Lower leg skin (tissue), 4 donors: ENCODE measurements around the gene FGF3. TPM values are rescaled to one million over a fixed set of nuclear protein-coding genes. Genes with fewer than 3 reads are reported as not detected.

Source experiments
- DNase-seq, 2 donors: peaks; one replicate each; pipeline ENCODE4 v3.0.0-alpha.2; 2019; ENCODE audit warnings: low spot score in 2 of 2
- H3K4me3 ChIP-seq: fragments of 200-600 bp; sonication (generic); 2 replicates; pipeline ENCODE4 v1.5.1; 2017; ENCODE audit warnings: mild to moderate bottlenecking, low read depth; ENCODE audit not compliant: poor library complexity, severe bottlenecking
- POLR2A ChIP-seq, 2 donors: fragments of 450-650 bp; IDR thresholded peaks; one replicate each; pipeline ENCODE4 v1.6.1; 2016 to 2017; ENCODE audit warnings: antibody characterized with exemption in 2 of 2, mild to moderate bottlenecking in 1 of 2, moderate library complexity in 1 of 2
- WGBS, 2 donors: methylation state at CpG; one replicate each; pipeline ENCODE4 v1.1.5; 2018; 5-methylcytosine and 5-hydroxymethylcytosine counted together
- intact Hi-C: fragments of 100-400 bp; cut with DNase I; formaldehyde crosslinking; loops from one replicate; pipeline ENCODE4 v1.15.0; 2023; ENCODE audit warnings: low total_unique reads
- total RNA-seq, 4 donors: library from RNA; depleted of rRNA; stranded (reverse); fragments of >200 nt; gene quantifications; one replicate each; pipeline ENCODE4 v1.1.0, GENCODE V29; 2016
- TF ChIP-seq, protein P1 (sequence below), 3 donors: fragments of 450-650 bp; IDR thresholded peaks; one replicate each; pipeline ENCODE4 v1.5.1; 2016; ENCODE audit warnings: antibody characterized with exemption in 3 of 3, mild to moderate bottlenecking in 3 of 3, moderate library complexity in 2 of 3

FGF3 gene
- total RNA-seq, 4 donors from 2014 or later, result not detected

DNA sequence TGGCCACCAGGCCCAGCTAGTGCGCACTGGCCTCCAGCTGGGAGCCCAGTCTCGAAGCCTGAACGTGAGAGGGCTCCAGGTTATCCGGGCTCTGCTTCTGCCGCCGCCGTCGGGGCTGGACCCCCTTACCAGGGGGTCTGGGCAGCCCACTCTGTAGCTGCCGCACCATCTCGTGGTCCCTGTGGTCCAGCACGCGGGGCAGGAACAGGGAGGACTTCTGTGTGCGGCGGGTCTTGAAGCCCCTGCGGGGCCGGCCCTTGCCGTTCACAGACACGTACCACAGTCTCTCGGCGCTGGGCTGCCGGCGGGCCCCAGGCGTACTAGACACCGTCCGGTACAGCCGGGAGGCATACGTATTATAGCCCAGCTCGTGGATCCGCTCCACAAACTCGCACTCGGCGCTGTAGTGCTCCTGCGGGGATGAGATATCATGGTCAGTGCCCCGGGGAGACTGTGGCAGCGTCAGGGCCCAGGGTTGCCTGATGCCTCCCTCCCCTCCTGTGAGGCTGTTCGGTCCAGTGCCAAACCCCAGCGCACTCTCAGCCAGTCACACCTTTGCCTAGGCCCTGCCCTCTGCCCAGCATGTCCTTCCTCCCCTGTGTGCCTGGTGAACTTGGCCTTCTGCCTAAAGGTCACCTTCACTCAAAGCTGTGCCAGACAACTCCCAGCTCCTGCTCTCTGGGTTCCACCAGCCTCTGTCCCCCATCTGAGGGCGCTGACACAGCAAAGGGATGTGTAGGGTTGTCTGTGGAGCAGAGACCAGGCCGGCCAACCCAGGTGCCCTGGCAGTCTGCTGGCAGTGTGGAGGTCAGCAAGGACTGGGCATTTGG lies 8.7 kb downstream of the FGF3 start:
- TF ChIP-seq POLR2A (IDR thresholded peaks at IDR 0.05), result no peak
- intact Hi-C loops, result no loop called here
- H3K4me3 ChIP-seq, result no peak overlapping the region
- DNase-seq, result no peak
- WGBS, 2 donors, result 90 to 92% methylated on average over 36 to 39 of the region's 39 CpGs

DNA sequence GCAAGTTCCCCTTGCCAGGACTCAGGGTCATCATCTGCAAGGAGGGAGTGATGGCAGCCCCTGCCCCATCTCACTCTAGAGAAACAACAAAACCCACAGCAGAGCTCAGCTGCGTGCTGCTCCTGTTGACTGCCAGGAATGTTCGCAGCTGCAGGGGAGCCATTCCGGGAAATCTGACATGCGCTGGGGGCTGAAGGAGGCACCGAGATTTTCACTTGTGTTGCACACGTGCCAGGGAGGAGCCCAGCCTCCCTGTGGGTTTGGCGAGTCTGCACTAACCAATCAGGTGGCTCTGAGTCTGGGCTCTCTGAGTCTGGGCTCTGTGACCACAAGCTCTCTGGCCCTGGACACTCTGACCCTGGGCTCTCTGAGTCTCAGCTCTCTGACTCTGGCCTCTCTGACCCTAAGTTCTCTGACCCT lies 10.5 kb downstream of the FGF3 start:
- intact Hi-C loops, result no loop called here
- no peak for TF ChIP-seq POLR2A (IDR thresholded peaks at IDR 0.05)
- TF ChIP-seq, protein P1, sequence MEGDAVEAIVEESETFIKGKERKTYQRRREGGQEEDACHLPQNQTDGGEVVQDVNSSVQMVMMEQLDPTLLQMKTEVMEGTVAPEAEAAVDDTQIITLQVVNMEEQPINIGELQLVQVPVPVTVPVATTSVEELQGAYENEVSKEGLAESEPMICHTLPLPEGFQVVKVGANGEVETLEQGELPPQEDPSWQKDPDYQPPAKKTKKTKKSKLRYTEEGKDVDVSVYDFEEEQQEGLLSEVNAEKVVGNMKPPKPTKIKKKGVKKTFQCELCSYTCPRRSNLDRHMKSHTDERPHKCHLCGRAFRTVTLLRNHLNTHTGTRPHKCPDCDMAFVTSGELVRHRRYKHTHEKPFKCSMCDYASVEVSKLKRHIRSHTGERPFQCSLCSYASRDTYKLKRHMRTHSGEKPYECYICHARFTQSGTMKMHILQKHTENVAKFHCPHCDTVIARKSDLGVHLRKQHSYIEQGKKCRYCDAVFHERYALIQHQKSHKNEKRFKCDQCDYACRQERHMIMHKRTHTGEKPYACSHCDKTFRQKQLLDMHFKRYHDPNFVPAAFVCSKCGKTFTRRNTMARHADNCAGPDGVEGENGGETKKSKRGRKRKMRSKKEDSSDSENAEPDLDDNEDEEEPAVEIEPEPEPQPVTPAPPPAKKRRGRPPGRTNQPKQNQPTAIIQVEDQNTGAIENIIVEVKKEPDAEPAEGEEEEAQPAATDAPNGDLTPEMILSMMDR (IDR thresholded peaks at IDR 0.05), result no peak
- DNase-seq, result no peak
- 4 to 24% methylated on average over 6 to 7 of the region's 7 CpGs for WGBS, 2 donors
- no peak overlapping the region for H3K4me3 ChIP-seq

DNA sequence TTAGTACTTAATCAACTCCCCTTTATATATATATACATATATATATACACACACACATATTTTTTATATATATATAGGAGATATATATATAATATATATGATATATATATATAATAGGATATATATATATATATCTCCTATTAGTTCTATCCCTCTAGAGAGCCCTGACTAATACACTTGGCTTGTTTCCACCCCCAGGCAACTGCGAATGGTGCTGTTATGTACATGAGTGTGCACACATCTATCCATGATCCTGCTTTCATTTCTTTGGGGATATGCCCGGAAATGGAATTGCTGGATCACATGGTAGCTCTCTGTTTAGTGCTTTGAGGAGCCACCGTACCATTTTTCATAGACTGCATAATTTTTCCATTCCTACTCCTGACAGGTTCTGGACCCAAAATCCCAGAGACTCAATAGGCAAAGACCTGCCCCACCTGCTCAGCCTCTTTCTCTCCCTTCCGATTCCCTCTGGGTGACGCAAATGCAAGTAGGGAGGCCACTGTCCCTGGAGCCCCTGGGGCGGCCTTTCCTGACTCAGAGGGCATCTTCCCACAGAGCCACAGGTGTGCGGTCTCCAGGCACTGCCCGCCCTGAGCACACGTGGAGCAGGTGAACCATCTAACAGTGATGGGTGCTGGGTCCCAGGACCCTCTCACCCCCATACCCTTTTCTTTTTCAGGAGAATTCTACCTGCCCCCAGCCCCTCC lies 12.0 kb downstream of the FGF3 start:
- TF ChIP-seq, protein P1 (IDR thresholded peaks at IDR 0.05), result no peak
- TF ChIP-seq POLR2A (IDR thresholded peaks at IDR 0.05), result no peak
- WGBS, 2 donors, result 86 to 88% methylated on average over 9 of the region's 9 CpGs
- intact Hi-C loops, result no loop called here
- no peak for DNase-seq
- no peak overlapping the region for H3K4me3 ChIP-seq

DNA sequence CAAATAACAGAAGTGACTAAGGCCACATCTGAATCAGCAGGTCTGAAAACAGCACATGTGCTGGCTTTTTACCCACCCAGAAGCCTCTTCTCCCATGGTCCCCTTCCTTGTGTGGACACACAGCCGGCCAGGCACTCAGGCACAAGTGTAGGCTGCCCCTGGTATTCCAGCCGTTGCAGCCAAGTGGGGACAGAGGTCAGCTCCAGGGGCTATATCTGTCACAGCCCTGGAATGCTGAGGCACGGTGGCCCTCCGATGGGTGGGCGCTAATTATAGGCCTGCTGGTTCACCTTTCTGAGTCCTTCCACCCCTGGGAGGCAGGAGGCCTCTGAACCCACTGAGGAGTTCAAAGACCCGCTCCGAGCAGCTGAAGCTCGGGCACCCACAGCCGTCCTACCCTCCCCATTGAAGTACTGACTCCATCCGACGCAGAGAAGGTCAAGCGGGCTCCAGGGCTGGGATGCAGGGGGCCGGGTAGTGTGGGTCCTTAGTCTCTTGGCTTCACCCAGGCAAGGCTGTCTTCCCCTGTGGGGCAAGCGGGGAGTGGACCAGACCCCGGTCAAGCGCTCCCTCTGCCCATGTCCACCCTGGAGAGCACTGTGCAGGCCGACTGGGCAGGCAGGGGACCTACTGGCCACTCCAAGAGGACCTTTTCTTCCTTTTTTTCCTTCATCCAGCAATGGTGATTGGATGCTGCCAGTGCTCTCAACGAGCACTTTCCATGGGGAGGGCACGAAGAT lies 14.3 kb downstream of the FGF3 start:
- whole genome bisulfite sequencing, 2 donors, result 63 to 66% methylated on average over 11 to 18 of the region's 19 CpGs
- TF ChIP-seq, protein P1 (IDR thresholded peaks at IDR 0.05), result no peak
- intact Hi-C loops, result no loop called here
- no peak overlapping the region for H3K4me3 ChIP-seq
- no peak for DNase-seq

DNA sequence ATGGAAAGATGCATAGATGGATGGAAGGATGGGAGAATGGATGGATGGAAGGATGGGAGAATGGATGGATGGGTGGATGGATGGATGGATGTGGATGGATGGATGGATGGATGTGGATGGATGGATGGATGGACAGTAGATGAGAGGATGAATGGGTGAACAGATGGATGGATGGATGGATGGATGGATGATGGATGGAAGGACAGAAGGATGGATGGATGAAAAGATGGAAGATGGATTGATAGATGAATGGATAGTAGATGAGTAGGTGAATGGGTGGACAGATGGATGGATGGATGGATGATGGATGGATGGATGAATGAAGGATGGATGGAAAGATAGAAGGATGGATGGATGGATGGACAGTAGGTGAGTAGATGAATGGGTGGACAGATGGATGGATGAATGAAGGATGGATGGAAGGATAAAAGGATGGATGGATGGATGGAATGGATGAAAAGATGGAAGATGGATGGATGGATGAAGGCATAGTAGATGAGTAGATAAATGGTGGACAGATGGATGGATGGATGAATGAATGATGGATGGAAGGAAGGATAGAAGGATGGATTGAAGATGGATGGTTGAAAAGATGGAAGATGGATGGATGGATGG lies 15.5 kb downstream of the FGF3 start:
- TF ChIP-seq, protein P1 (IDR thresholded peaks at IDR 0.05), result no peak
- no peak for TF ChIP-seq POLR2A (IDR thresholded peaks at IDR 0.05)
- no peak for DNase-seq
- H3K4me3 ChIP-seq, result no peak overlapping the region
- intact Hi-C loops, result no loop called here
